ENCODE measurements around the gene PLCL1. TPM values are rescaled to one million over a fixed set of nuclear protein-coding genes. Genes with fewer than 3 reads are reported as not detected.

PLCL1 gene
- total RNA-seq, 6 donors from 2014 or later: 5.3 to 17.0 (median 8.1) TPM

GRCh38 chr2:198173864-198174263 is 369.5 kb downstream of the PLCL1 start:
- Histone ChIP-seq H3K27ac (no peak overlapping the region), H3K4me1 (no peaks in the 10 kb centered on the region), H3K36me3 (no peaks in the 10 kb centered on the region), H3K4me3 (no peak overlapping the region), H3K27me3 (no peaks in the 10 kb centered on the region), H3K9me3 (no peaks in the 10 kb centered on the region)
- peak in 1 of 2 donors; percentile 37 for ATAC-seq (ENCODE audit: low FRiP score in 2 of 2)
- WGBS, 2 donors: 91% methylated on average over 2 of the region's 2 CpGs
- no peak for TF ChIP-seq POLR2AphosphoS5 (IDR thresholded peaks at IDR 0.05)
- no peak for TF ChIP-seq CTCF (IDR thresholded peaks at IDR 0.05)
- DNase-seq: no peak

DNA sequence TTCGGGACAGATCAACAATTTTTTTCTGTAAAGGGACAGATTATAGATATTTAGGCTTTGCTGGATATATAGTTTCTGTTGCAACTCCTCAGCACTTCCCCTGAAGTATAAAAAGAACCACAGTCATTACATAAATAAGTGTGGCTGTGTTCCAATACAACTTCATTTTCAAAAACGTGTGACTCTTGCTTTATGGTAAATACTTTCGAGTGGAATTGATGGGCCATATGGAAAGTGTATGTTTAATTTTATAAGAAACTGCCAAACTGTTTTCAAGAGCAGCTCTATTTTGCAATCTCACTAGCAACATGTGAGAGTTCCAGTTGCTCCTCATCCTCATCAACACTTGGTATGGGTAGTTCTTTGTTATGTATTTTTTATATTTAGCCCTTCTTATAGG is 370.9 kb downstream of the PLCL1 start:
- Histone ChIP-seq H3K9me3 (no peaks in the 10 kb centered on the region), H3K36me3 (no peaks in the 10 kb centered on the region), H3K4me1 (no peaks in the 10 kb centered on the region), H3K27ac (no peak overlapping the region), H3K27me3 (no peaks in the 10 kb centered on the region), H3K4me3 (no peak overlapping the region)
- TF ChIP-seq POLR2AphosphoS5 (IDR thresholded peaks at IDR 0.05) (no peak), EP300 (IDR thresholded peaks at IDR 0.05) (no peak), CTCF (IDR thresholded peaks at IDR 0.05) (no peak)
- ATAC-seq (ENCODE audit: low FRiP score in 2 of 2): no peak
- 66 to 67% methylated on average over 3 of the region's 3 CpGs for WGBS, 2 donors
- no peak for DNase-seq

GRCh38 chr2:198177040-198177439 is 372.6 kb downstream of the PLCL1 start:
- Histone ChIP-seq H3K36me3 (no peaks in the 10 kb centered on the region), H3K9me3 (no peaks in the 10 kb centered on the region), H3K4me1 (no peaks in the 10 kb centered on the region), H3K4me3 (no peak overlapping the region), H3K27me3 (no peaks in the 10 kb centered on the region), H3K27ac (no peak overlapping the region)
- 83 to 98% methylated on average over 2 of the region's 2 CpGs for WGBS, 2 donors
- no peak for TF ChIP-seq CTCF (IDR thresholded peaks at IDR 0.05)
- TF ChIP-seq POLR2AphosphoS5 (IDR thresholded peaks at IDR 0.05): no peak
- no peak for ATAC-seq (ENCODE audit: low FRiP score in 2 of 2)
- no peak for DNase-seq

- Histone ChIP-seq H3K9me3 (no peaks in the 10 kb centered on the region), H3K36me3 (no peaks in the 10 kb centered on the region), H3K27me3 (no peaks in the 10 kb centered on the region), H3K4me3 (no peak overlapping the region), H3K27ac (no peak overlapping the region), H3K4me1 (no peaks in the 10 kb centered on the region)
- DNase-seq (no peak), ATAC-seq (ENCODE audit: low FRiP score in 2 of 2) (no peak)
- no peak for TF ChIP-seq EP300 (IDR thresholded peaks at IDR 0.05)
- TF ChIP-seq CTCF (IDR thresholded peaks at IDR 0.05): no peak
- TF ChIP-seq POLR2A (IDR thresholded peaks at IDR 0.05): no peak
- no peak for TF ChIP-seq POLR2AphosphoS5 (IDR thresholded peaks at IDR 0.05)
Measured at GRCh38 chr2:198178766-198179165, 374.4 kb downstream of the PLCL1 start.

GRCh38 chr2:198186257-198186656 is 381.9 kb downstream of the PLCL1 start:
- H3K27me3 ChIP-seq: no peaks in the 10 kb centered on the region
- no peaks in the 10 kb centered on the region for H3K36me3 ChIP-seq
- no peak for TF ChIP-seq CTCF (IDR thresholded peaks at IDR 0.05)
- no peak for TF ChIP-seq POLR2A (IDR thresholded peaks at IDR 0.05)
- no peak for TF ChIP-seq EP300 (IDR thresholded peaks at IDR 0.05)
- no peak for TF ChIP-seq POLR2AphosphoS5 (IDR thresholded peaks at IDR 0.05)
- ATAC-seq (ENCODE audit: low FRiP score in 2 of 2) (no peak), DNase-seq (no peak)
- H3K4me1 ChIP-seq: no peaks in the 10 kb centered on the region
- H3K4me3 ChIP-seq: no peak overlapping the region
- no peak overlapping the region for H3K27ac ChIP-seq
- 96 to 100% methylated on average over 1 of the region's 1 CpG for WGBS, 2 donors
- no peaks in the 10 kb centered on the region for H3K9me3 ChIP-seq
